ENCODE data around the gene STAMBP.
"Not testable (repeated sequence)": the region's sequence is repeated elsewhere in the genome, so short reads cannot be mapped to it uniquely, and the experiment has no call there.

Gene STAMBP

GRCh38 chr2:73837847-73838585, 9.3 kb downstream of the STAMBP start:
- DNase-seq: no peak

GRCh38 chr2:73838889-73839534, 10.3 kb downstream of the STAMBP start:
- DNase-seq: no peak

- DNase-seq: no peak
These were observed 11.1 kb downstream of the STAMBP start for GRCh38 chr2:73839653-73840411.

- DNase-seq: no peak
These were observed 13.4 kb downstream of the STAMBP start for GRCh38 chr2:73841912-73842738.

- DNase-seq: no peak
These were observed 13.9 kb downstream of the STAMBP start for GRCh38 chr2:73842739-73843019.

GRCh38 chr2:73844087-73844486, 15.3 kb downstream of the STAMBP start:
- DNase-seq: no peak

GRCh38 chr2:73850009-73850408, 21.2 kb downstream of the STAMBP start:
- DNase-seq: no peak

GRCh38 chr2:73851274-73851673, 22.5 kb downstream of the STAMBP start:
- DNase-seq: no peak

GRCh38 chr2:73852020-73852419, 23.3 kb downstream of the STAMBP start:
- DNase-seq: no peak

- DNase-seq: no peak
These were observed 26.8 kb downstream of the STAMBP start for GRCh38 chr2:73855526-73855925.

- no peak for DNase-seq
These were observed 27.5 kb downstream of the STAMBP start for GRCh38 chr2:73856214-73856613.

GRCh38 chr2:73859721-73860586, 31.2 kb downstream of the STAMBP start:
- DNase-seq: no peak

- no peak for DNase-seq
These were observed 34.2 kb downstream of the STAMBP start for GRCh38 chr2:73862987-73863386.

- DNase-seq: no peak
These were observed 39.6 kb downstream of the STAMBP start for GRCh38 chr2:73868204-73868978.

GRCh38 chr2:73870084-73870483, 41.3 kb downstream of the STAMBP start:
- no peak for DNase-seq

GRCh38 chr2:73877071-73877802, 48.5 kb downstream of the STAMBP start:
- no peak for DNase-seq

GRCh38 chr2:73877984-73878383, 49.2 kb downstream of the STAMBP start:
- not testable (repeated sequence) for DNase-seq

GRCh38 chr2:73885406-73885805, 56.6 kb downstream of the STAMBP start:
- DNase-seq: no peak

GRCh38 chr2:73886357-73886756, 57.6 kb downstream of the STAMBP start:
- DNase-seq: no peak

GRCh38 chr2:73887596-73888353, 59.0 kb downstream of the STAMBP start:
- not testable (repeated sequence) for DNase-seq
